A673 (cell line): Measurements from ENCODE around the gene PRKD3. TPM values are rescaled to one million over a fixed set of nuclear protein-coding genes. Genes with fewer than 3 reads are reported as not detected.

Experiments
- BruUV-seq: library from RNA; stranded (reverse); fragments of 400-500 nt; replicated peaks from 2 replicates; lab custom pipeline; 2021; lab: Mats Ljungman, UMichigan
- CTCF ChIA-PET: fragments of 300-600 bp; sonication (Branson Sonifier 250); formaldehyde crosslinking; loops from one replicate; lab custom pipeline; 2022; ENCODE audit warnings: antibody characterized with exemption; lab: Charles Lee
- POLR2A ChIA-PET: fragments of 300-600 bp; sonication (Branson Sonifier 250); formaldehyde crosslinking; loops from one replicate; lab custom pipeline; 2022; ENCODE audit warnings: antibody characterized with exemption; ENCODE audit not compliant: low non-redundant PET; lab: Charles Lee
- DNase-seq: peaks from one replicate; pipeline ENCODE4 v3.0.0-alpha.2; 2015; ENCODE audit warnings: low spot score
- H3K27ac ChIP-seq: fragments of 200-600 bp; sonication (generic); 2 replicates; pipeline ENCODE4 v1.5.1; 2016; ENCODE audit warnings: mixed run types, low read depth, mild to moderate bottlenecking, mixed read lengths, antibody characterized with exemption, low read length; ENCODE audit not compliant: poor library complexity, severe bottlenecking
- H3K27me3 ChIP-seq: fragments of 200-600 bp; sonication (generic); replicated peaks from 2 replicates; pipeline ENCODE4 v1.6.1; 2017; ENCODE audit warnings: mixed run types, low read depth, mild to moderate bottlenecking, mixed read lengths, antibody characterized with exemption, low read length; ENCODE audit not compliant: insufficient read depth, poor library complexity
- H3K36me3 ChIP-seq: fragments of 200-600 bp; sonication (generic); 2 replicates; pipeline ENCODE4 v1.6.1; 2016; ENCODE audit warnings: mixed run types, mild to moderate bottlenecking, mixed read lengths, antibody characterized with exemption, low read length; ENCODE audit not compliant: insufficient read depth, poor library complexity, severe bottlenecking
- H3K4me1 ChIP-seq: fragments of 200-600 bp; sonication (generic); 2 replicates; pipeline ENCODE4 v1.6.1; 2017; ENCODE audit warnings: mixed run types, mild to moderate bottlenecking, mixed read lengths, antibody characterized with exemption, low read length; ENCODE audit not compliant: insufficient read depth, poor library complexity, severe bottlenecking
- H3K4me3 ChIP-seq: fragments of 200-600 bp; sonication (generic); 2 replicates; pipeline ENCODE4 v1.5.1; 2016; ENCODE audit warnings: low read depth, mixed run types, mild to moderate bottlenecking, mixed read lengths, low read length; ENCODE audit not compliant: poor library complexity, severe bottlenecking
- H3K9me3 ChIP-seq: fragments of 200-600 bp; sonication (generic); 2 replicates; pipeline ENCODE4 v1.6.1; 2016; ENCODE audit warnings: mixed run types, low read depth, mild to moderate bottlenecking, mixed read lengths, antibody characterized with exemption, low read length; ENCODE audit not compliant: poor library complexity, severe bottlenecking
- EZH2 ChIP-seq: fragments of 200-600 bp; sonication (generic); IDR thresholded peaks from 2 replicates; pipeline ENCODE4 v1.6.1; 2017; ENCODE audit warnings: borderline replicate concordance, low read depth, mild to moderate bottlenecking, mixed read lengths, antibody characterized with exemption, low read length; ENCODE audit not compliant: poor library complexity, severe bottlenecking
- intact Hi-C: fragments of 100-400 bp; cut with micrococcal nuclease; formaldehyde crosslinking; loops from one replicate; pipeline ENCODE4 v1.10.0; 2022; ENCODE audit not compliant: unreplicated experiment
- total RNA-seq: library from RNA; stranded (reverse); gene quantifications from 2 replicates; pipeline ENCODE4 v1.2.3, GENCODE V29; 2021
- TF ChIP-seq, protein P1 (sequence below): fragments of 300-800, 200-600 bp; sonication (generic); conservative IDR thresholded peaks from 2 replicates; pipeline ENCODE4 v1.5.1; 2017; ENCODE audit warnings: low read depth, mild to moderate bottlenecking, antibody characterized with exemption, low read length, moderate library complexity, mixed read lengths

Gene PRKD3
- total RNA-seq, 1 experiment from 2014 or later, result 53.1 TPM

- POLR2A ChIA-PET, result no interaction called here
- CTCF ChIA-PET, result no interaction called here
- H3K27ac ChIP-seq, result no peak overlapping the region
- no peaks in the 10 kb centered on the region for H3K36me3 ChIP-seq
- no peaks in the 10 kb centered on the region for H3K9me3 ChIP-seq
- no peak for TF ChIP-seq EZH2
- TF ChIP-seq, protein P1, sequence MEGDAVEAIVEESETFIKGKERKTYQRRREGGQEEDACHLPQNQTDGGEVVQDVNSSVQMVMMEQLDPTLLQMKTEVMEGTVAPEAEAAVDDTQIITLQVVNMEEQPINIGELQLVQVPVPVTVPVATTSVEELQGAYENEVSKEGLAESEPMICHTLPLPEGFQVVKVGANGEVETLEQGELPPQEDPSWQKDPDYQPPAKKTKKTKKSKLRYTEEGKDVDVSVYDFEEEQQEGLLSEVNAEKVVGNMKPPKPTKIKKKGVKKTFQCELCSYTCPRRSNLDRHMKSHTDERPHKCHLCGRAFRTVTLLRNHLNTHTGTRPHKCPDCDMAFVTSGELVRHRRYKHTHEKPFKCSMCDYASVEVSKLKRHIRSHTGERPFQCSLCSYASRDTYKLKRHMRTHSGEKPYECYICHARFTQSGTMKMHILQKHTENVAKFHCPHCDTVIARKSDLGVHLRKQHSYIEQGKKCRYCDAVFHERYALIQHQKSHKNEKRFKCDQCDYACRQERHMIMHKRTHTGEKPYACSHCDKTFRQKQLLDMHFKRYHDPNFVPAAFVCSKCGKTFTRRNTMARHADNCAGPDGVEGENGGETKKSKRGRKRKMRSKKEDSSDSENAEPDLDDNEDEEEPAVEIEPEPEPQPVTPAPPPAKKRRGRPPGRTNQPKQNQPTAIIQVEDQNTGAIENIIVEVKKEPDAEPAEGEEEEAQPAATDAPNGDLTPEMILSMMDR, result no peak
- no peaks in the 10 kb centered on the region for H3K27me3 ChIP-seq
- intact Hi-C loops, result no loop called here
- H3K4me1 ChIP-seq, result peaks cover 14% of the 10 kb centered on the region
- no peak overlapping the region for H3K4me3 ChIP-seq
- BruUV-seq, result no TSS peak
- DNase-seq, result no peak
Measured at GRCh38 chr2:37337620-37338280, 13.1 kb upstream of the PRKD3 start.

DNA sequence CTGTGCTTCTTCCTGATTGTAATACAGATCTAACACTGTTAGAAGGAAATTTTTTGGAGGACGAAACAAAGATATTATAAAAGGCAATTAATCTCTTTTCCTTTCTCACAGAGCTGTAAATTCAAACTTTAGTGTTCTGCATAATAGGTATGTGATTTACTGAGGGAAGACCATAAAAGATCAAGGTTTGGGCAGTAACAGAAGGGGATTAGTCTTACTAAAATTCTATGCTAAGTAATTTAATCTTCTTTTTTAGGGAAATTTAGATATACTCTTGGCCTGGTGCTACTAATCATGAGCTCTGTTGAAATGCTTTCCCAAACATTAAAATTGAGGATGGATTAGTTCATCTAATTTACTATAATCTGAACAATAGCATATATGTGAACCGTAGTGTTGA, 11.0 kb upstream of the PRKD3 start:
- TF ChIP-seq, protein P1, result no peak
- TF ChIP-seq EZH2, result no peak
- POLR2A ChIA-PET, result no interaction called here
- Histone ChIP-seq H3K4me1 (peaks cover 14% of the 10 kb centered on the region), H3K36me3 (no peaks in the 10 kb centered on the region), H3K27ac (no peak overlapping the region), H3K4me3 (no peak overlapping the region), H3K27me3 (no peaks in the 10 kb centered on the region), H3K9me3 (no peaks in the 10 kb centered on the region)
- CTCF ChIA-PET, result interaction anchor here (1.1 kb wide), 1 partner anchor 1319 kb away, joined by 3 read pairs; no protein-coding TSS in a partner anchor
- no TSS peak for BruUV-seq
- intact Hi-C loops, result no loop called here
- no peak for DNase-seq

- CTCF ChIA-PET, result no interaction called here
- H3K4me1 ChIP-seq, result peaks cover 8% of the 10 kb centered on the region
- intact Hi-C loops, result no loop called here
- DNase-seq, result no peak
- POLR2A ChIA-PET, result no interaction called here
- H3K9me3 ChIP-seq, result no peaks in the 10 kb centered on the region
- no peak overlapping the region for H3K4me3 ChIP-seq
- H3K27me3 ChIP-seq, result no peaks in the 10 kb centered on the region
- BruUV-seq, result no TSS peak
- no peak overlapping the region for H3K27ac ChIP-seq
- TF ChIP-seq, protein P1, result no peak
- TF ChIP-seq EZH2, result no peak
- H3K36me3 ChIP-seq, result no peaks in the 10 kb centered on the region
Measured at GRCh38 chr2:37333256-37333655, 8.6 kb upstream of the PRKD3 start.
